ENCODE results near the gene TMPRSS5.

GRCh38 chr11:113651023-113651422 is 55.1 kb downstream of the TMPRSS5 start:
- TF ChIP-seq, protein P1, sequence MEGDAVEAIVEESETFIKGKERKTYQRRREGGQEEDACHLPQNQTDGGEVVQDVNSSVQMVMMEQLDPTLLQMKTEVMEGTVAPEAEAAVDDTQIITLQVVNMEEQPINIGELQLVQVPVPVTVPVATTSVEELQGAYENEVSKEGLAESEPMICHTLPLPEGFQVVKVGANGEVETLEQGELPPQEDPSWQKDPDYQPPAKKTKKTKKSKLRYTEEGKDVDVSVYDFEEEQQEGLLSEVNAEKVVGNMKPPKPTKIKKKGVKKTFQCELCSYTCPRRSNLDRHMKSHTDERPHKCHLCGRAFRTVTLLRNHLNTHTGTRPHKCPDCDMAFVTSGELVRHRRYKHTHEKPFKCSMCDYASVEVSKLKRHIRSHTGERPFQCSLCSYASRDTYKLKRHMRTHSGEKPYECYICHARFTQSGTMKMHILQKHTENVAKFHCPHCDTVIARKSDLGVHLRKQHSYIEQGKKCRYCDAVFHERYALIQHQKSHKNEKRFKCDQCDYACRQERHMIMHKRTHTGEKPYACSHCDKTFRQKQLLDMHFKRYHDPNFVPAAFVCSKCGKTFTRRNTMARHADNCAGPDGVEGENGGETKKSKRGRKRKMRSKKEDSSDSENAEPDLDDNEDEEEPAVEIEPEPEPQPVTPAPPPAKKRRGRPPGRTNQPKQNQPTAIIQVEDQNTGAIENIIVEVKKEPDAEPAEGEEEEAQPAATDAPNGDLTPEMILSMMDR (IDR thresholded peaks at IDR 0.05), result no peak
- no peak for TF ChIP-seq EZH2 (IDR thresholded peaks at IDR 0.05)
